HT1080 (cell line): ENCODE results near the gene OR2M5. TPM values are rescaled to one million over a fixed set of nuclear protein-coding genes. Genes with fewer than 3 reads are reported as not detected.

Experiments
- total RNA-seq: library from RNA; depleted of rRNA; stranded (reverse); fragments of >200 nt; shearing (Covaris generic); gene quantifications from 2 replicates; pipeline ENCODE4 v1.2.3, GENCODE V29; 2014; rRNA removed

The OR2M5 gene
- total RNA-seq, 1 experiment from 2014 or later = not detected

Other genes starting within 250 kb of the OR2M5 start
- 2.0 and 2.2 TPM in 2 replicates for gene OR2W3, start 249.6 kb upstream of the OR2M5 start, total RNA-seq
- gene OR2T8, start 224.9 kb upstream of the OR2M5 start, total RNA-seq = not detected in 2 replicates
- not detected in 2 replicates for gene OR2AJ1, start 220.3 kb upstream of the OR2M5 start, total RNA-seq
- gene OR2L8, start 196.3 kb upstream of the OR2M5 start, total RNA-seq = not detected in 2 replicates
- gene OR2AK2, start 179.9 kb upstream of the OR2M5 start, total RNA-seq = not detected in 2 replicates
- gene OR2L5, start 131.5 kb upstream of the OR2M5 start, total RNA-seq = not detected in 2 replicates
- not detected in 2 replicates for gene OR2L2, start 115.1 kb upstream of the OR2M5 start, total RNA-seq
- not detected in 2 replicates for gene OR2L3, start 98.3 kb upstream of the OR2M5 start, total RNA-seq
- not detected in 2 replicates for gene OR2L13, start 50.0 kb upstream of the OR2M5 start, total RNA-seq
- gene OR2M2, start 29.7 kb downstream of the OR2M5 start, total RNA-seq = not detected in 2 replicates
- 0.02 TPM in 1 of 2 replicates, not detected in the other for gene OR2M3, start 52.1 kb downstream of the OR2M5 start, total RNA-seq
- 0.05 and 0.10 TPM in 2 replicates for gene OR2M4, start 86.3 kb downstream of the OR2M5 start, total RNA-seq
- 0.08 TPM in 1 of 2 replicates, not detected in the other for gene OR2T33, start 132.8 kb downstream of the OR2M5 start, total RNA-seq
- not detected in 2 replicates for gene OR2T12, start 158.3 kb downstream of the OR2M5 start, total RNA-seq
- not detected in 2 replicates for gene OR2M7, start 179.4 kb downstream of the OR2M5 start, total RNA-seq
- not detected in 2 replicates for gene OR14C36, start 203.6 kb downstream of the OR2M5 start, total RNA-seq
- not detected in 2 replicates for gene OR2T4, start 216.5 kb downstream of the OR2M5 start, total RNA-seq
- gene OR2T6, start 230.6 kb downstream of the OR2M5 start, total RNA-seq = not detected in 2 replicates